Esophagus squamous epithelium (tissue), 5 donors: ENCODE measurements around the gene NFIB. TPM values are rescaled to one million over a fixed set of nuclear protein-coding genes. Genes with fewer than 3 reads are reported as not detected.

Experiments used
- DNase-seq: peaks from one replicate; lab custom pipeline; 2025; lab: John Stamatoyannopoulos, UW
- H3K27ac ChIP-seq, 4 donors: fragments of 200-600 bp; sonication (generic); one replicate each; pipeline ENCODE4 v1.5.1; 2016 to 2019; ENCODE audit warnings: mild to moderate bottlenecking in 1 of 4
- H3K27me3 ChIP-seq, 4 donors: fragments of 200-600 bp; sonication (generic); 1 replicate in 3 of 4; 2 replicates in 1 of 4; pipeline versions ENCODE4 v1.5.1 to v1.6.0; 2017 to 2021; ENCODE audit warnings: antibody characterized with exemption in 1 of 4
- H3K36me3 ChIP-seq, 3 donors: fragments of 200-600 bp; sonication (generic); one replicate each; pipeline ENCODE4 v1.5.1; 2016 to 2019
- H3K4me1 ChIP-seq, 3 donors: fragments of 200-600 bp; sonication (generic); one replicate each; pipeline ENCODE4 v1.5.1; 2017 to 2019
- H3K4me3 ChIP-seq, 4 donors: fragments of 200-600 bp; sonication (generic); 1 replicate in 3 of 4; 2 replicates in 1 of 4; pipeline ENCODE4 v1.5.1; 2016 to 2019; ENCODE audit warnings: mild to moderate bottlenecking in 2 of 4, moderate library complexity in 1 of 4
- H3K9me3 ChIP-seq, 3 donors: fragments of 200-600 bp; sonication (generic); one replicate each; pipeline ENCODE4 v1.5.1; 2016 to 2019
- CTCF ChIP-seq, 6 experiments: fragments of 450-650 bp in 4 of 6; fragments of 200-600 bp in 2 of 6; sonication (generic) in 2 of 6; IDR thresholded peaks; one replicate each; pipeline ENCODE4 v1.5.1; 2016 to 2019; ENCODE audit warnings: antibody characterized with exemption in 6 of 6, mild to moderate bottlenecking in 4 of 6, moderate library complexity in 4 of 6
- POLR2A ChIP-seq, 4 donors: fragments of 450-650 bp; IDR thresholded peaks; one replicate each; pipeline ENCODE4 v1.6.1; 2017; ENCODE audit warnings: antibody characterized with exemption in 4 of 4, mild to moderate bottlenecking in 4 of 4, moderate library complexity in 3 of 4
- WGBS, 2 donors: methylation state at CpG; one replicate each; pipeline ENCODE4 v1.1.5; 2018; 5-methylcytosine and 5-hydroxymethylcytosine counted together
- intact Hi-C: fragments of 100-400 bp; cut with DNase I; formaldehyde crosslinking; loops from one replicate; pipeline ENCODE4 v1.15.0; 2022
- total RNA-seq, 4 donors: library from RNA; depleted of rRNA; stranded (reverse); fragments of >200 nt; gene quantifications; one replicate each; pipeline ENCODE4 v1.1.0, GENCODE V29; 2016
- donor health status: DM: yes; HTN: yes; CAD: no.

The NFIB gene
- total RNA-seq, 4 donors from 2014 or later: 16.8 to 38.1 (median 23.0) TPM

GRCh38 chr9:14192556-14192955, 121.4 kb downstream of the NFIB start:
- TF ChIP-seq POLR2A (IDR thresholded peaks at IDR 0.05): no peak
- H3K4me3 ChIP-seq: no peak overlapping the region
- WGBS, 2 donors: 78 to 95% methylated on average over 1 of the region's 1 CpG
- peaks cover 0 to 22% (median 0%) of the 10 kb centered on the region in 3 donors for H3K4me1 ChIP-seq
- H3K36me3 ChIP-seq: no peaks in the 10 kb centered on the region
- no peak overlapping the region for H3K27ac ChIP-seq
- no peaks in the 10 kb centered on the region for H3K9me3 ChIP-seq
- H3K27me3 ChIP-seq: no peaks in the 10 kb centered on the region
- no peak for DNase-seq
- intact Hi-C loops: no loop called here

GRCh38 chr9:14191512-14191911, 122.4 kb downstream of the NFIB start:
- H3K4me1 ChIP-seq: peaks cover 0 to 24% (median 0%) of the 10 kb centered on the region in 3 donors
- 96 to 100% methylated on average over 1 of the region's 1 CpG for WGBS, 2 donors
- DNase-seq: no peak
- H3K27me3 ChIP-seq: no peaks in the 10 kb centered on the region
- H3K4me3 ChIP-seq: no peak overlapping the region
- no peak overlapping the region for H3K27ac ChIP-seq
- intact Hi-C loops: no loop called here
- TF ChIP-seq CTCF (IDR thresholded peaks at IDR 0.05): no peak
- TF ChIP-seq POLR2A (IDR thresholded peaks at IDR 0.05): no peak
- no peaks in the 10 kb centered on the region for H3K36me3 ChIP-seq
- no peaks in the 10 kb centered on the region for H3K9me3 ChIP-seq

DNA sequence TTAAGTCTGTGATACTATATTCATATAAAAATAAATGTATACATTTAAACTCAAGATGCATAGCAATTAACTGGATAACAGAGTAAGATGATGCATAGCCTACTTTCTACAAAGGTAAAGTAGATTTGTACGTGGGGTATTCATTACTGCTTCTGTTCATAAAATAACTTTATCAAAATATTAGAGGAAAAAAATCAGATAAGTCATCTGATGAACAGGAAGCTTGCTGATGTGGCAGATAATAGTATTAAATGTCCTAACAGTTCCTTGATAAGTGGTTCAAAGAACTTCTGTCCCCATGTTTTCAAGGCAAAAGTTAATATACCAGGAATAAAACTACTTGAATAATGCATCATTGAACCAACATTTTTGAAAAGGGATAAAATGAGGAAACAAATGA, 123.7 kb downstream of the NFIB start:
- H3K27me3 ChIP-seq: no peaks in the 10 kb centered on the region
- no peak overlapping the region for H3K4me3 ChIP-seq
- WGBS, 2 donors: 47 to 57% methylated on average over 1 of the region's 1 CpG
- intact Hi-C loops: no loop called here
- peaks cover 0 to 32% (median 0%) of the 10 kb centered on the region in 3 donors for H3K4me1 ChIP-seq
- no peak overlapping the region for H3K27ac ChIP-seq
- H3K9me3 ChIP-seq: no peaks in the 10 kb centered on the region
- no peaks in the 10 kb centered on the region for H3K36me3 ChIP-seq
- TF ChIP-seq CTCF (IDR thresholded peaks at IDR 0.05) (no peak), POLR2A (IDR thresholded peaks at IDR 0.05) (no peak)
- no peak for DNase-seq

DNA sequence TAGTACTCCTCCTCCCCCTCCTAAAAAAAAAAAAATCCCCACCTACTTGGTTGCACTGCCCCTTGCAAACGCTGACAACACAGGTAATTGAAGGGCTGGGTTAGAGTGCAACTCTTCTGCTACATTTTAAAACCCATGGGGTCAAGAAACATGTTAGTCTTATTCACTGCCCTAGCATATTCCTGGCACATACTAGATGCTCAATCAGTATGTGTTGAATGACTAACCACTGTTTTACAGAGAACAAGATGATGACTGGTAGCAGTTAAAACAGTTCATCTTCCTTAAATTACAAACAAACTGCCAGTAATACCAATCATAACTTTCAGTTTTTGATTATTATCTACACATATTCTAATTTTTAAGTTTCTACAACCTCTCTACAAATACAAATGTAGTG, 124.4 kb downstream of the NFIB start:
- Histone ChIP-seq H3K4me3 (no peak overlapping the region), H3K27me3 (no peaks in the 10 kb centered on the region), H3K27ac (no peak overlapping the region), H3K9me3 (no peaks in the 10 kb centered on the region), H3K4me1 (peaks cover 0 to 32% (median 0%) of the 10 kb centered on the region in 3 donors), H3K36me3 (no peaks in the 10 kb centered on the region)
- DNase-seq: no peak
- 77 to 94% methylated on average over 1 of the region's 1 CpG for WGBS, 2 donors
- TF ChIP-seq POLR2A (IDR thresholded peaks at IDR 0.05) (no peak), CTCF (IDR thresholded peaks at IDR 0.05) (no peak)
- intact Hi-C loops: no loop called here

DNA sequence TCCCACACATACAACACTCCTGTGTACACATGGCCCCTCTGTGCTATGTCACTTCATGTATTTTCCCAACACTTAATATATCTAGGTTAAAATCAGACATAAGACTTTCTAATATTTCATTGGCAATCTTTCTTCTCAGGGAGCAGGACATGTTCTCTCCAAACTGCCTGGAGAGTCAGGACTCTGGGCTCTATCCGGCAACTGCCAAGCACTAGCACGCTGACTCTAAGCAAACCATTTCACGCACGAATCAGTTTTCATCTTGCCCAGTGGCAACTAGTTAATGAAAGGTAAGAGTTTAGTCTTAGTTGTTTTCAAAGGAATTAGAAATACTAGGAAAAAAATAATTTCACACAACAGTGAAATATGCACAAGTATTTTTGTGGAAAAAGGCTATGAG, 124.8 kb downstream of the NFIB start:
- Histone ChIP-seq H3K4me3 (no peak overlapping the region), H3K27me3 (no peaks in the 10 kb centered on the region), H3K27ac (no peak overlapping the region), H3K4me1 (peaks cover 0 to 32% (median 0%) of the 10 kb centered on the region in 3 donors), H3K9me3 (no peaks in the 10 kb centered on the region), H3K36me3 (no peaks in the 10 kb centered on the region)
- 75 to 89% methylated on average over 4 of the region's 4 CpGs for WGBS, 2 donors
- no peak for DNase-seq
- intact Hi-C loops: no loop called here
- TF ChIP-seq POLR2A (IDR thresholded peaks at IDR 0.05): no peak
- no peak for TF ChIP-seq CTCF (IDR thresholded peaks at IDR 0.05)

GRCh38 chr9:14188538-14188937, 125.4 kb downstream of the NFIB start:
- 78 to 81% methylated on average over 3 of the region's 3 CpGs for WGBS, 2 donors
- H3K27ac ChIP-seq: no peak overlapping the region
- TF ChIP-seq CTCF (IDR thresholded peaks at IDR 0.05) (no peak), POLR2A (IDR thresholded peaks at IDR 0.05) (no peak)
- DNase-seq: no peak
- intact Hi-C loops: no loop called here
- no peaks in the 10 kb centered on the region for H3K36me3 ChIP-seq
- peaks cover 0 to 30% (median 0%) of the 10 kb centered on the region in 3 donors for H3K4me1 ChIP-seq
- H3K27me3 ChIP-seq: no peaks in the 10 kb centered on the region
- no peak overlapping the region for H3K4me3 ChIP-seq
- H3K9me3 ChIP-seq: no peaks in the 10 kb centered on the region
